GM21528 (cell line): ENCODE results near the gene RERGL.
"Not testable (repeated sequence)": the region's sequence is repeated elsewhere in the genome, so short reads cannot be mapped to it uniquely, and the experiment has no call there.

Experiments used
- ATAC-seq: cut with Tn5 transposase; IDR thresholded peaks from one replicate; pipeline ENCODE4 v1.9.1; 2021; ENCODE audit warnings: mild to moderate bottlenecking, moderate library complexity; ENCODE audit not compliant: unreplicated experiment, low FRiP score

Gene RERGL

DNA sequence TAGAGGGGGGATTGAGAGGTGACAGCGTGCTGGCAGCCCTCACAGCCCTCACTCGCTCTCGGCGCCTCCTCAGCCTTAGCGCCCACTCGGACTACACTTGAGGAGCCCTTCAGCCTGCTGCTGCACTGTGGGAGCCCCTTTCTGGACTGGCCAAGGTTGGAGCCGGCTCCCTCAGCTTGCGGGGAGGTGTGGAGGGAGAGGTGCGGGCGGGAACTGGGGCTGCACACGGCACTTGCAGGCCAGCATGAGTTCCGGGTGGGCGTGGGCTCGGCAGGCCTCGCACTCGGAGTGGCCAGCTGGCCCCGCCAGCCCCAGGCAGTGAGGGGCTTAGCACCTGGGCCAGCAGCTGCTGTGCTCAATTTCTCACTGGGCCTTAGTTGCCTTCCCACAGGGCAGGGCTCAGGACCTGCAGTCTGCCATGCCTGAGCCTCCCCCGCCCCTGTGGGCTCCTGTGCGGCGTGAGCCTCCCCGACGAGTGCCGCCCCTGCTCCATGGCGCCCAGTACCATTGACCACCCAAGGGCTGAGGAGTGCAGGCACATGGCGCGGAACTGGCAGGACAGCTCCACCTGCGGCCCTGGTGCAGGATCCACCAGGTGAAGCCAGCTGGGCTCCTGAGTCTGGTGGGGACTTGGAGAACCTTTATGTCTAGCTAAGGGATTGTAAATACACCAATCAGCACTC is 49.8 kb downstream of the RERGL start:
- not testable (repeated sequence) for ATAC-seq
